ENCODE measurements around the gene MTA3. TPM values are rescaled to one million over a fixed set of nuclear protein-coding genes. Genes with fewer than 3 reads are reported as not detected.

MTA3 gene
- polyA plus RNA-seq, 3 donors, result 69.0 to 78.7 (median 75.3) TPM

- no peak for DNase-seq (ENCODE audit: low read depth in 3 of 3, low spot score in 2 of 3)
These were observed 85.5 kb downstream of the MTA3 start for GRCh38 chr2:42653908-42654445.

- DNase-seq (ENCODE audit: low read depth in 3 of 3, low spot score in 2 of 3), result no peak
These were observed 89.9 kb downstream of the MTA3 start for GRCh38 chr2:42658306-42658705.

DNA sequence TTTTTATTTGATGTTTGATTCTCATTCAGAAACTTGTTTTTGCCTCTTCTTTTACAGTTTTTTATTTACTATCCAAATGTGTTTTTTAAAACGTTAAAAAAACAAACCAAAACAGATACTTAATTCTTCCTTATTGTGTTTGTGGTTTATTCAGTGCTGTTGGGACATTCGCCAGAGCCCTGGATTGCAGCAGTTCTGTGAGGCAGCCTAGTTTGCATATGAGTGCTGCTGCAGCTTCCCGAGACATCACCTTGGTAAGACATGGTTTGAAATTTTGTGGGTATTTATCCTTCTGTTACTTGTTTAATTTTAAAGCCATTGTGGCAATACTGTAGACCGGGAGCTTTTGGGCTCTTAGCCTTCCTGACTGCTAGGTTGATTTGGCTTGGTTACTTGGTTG is 91.2 kb downstream of the MTA3 start:
- DNase-seq (ENCODE audit: low read depth in 3 of 3, low spot score in 2 of 3), result no peak

- DNase-seq (ENCODE audit: low read depth in 3 of 3, low spot score in 2 of 3), result peak; percentile 57 to 70 (median 65)
These were observed 94.8 kb downstream of the MTA3 start for GRCh38 chr2:42663106-42663780.

- DNase-seq (ENCODE audit: low read depth in 3 of 3, low spot score in 2 of 3), result no peak
These were observed 95.4 kb downstream of the MTA3 start for GRCh38 chr2:42663828-42664227.

- DNase-seq (ENCODE audit: low read depth in 3 of 3, low spot score in 2 of 3), result no peak
These were observed 105.7 kb downstream of the MTA3 start for GRCh38 chr2:42673989-42674579.

DNA sequence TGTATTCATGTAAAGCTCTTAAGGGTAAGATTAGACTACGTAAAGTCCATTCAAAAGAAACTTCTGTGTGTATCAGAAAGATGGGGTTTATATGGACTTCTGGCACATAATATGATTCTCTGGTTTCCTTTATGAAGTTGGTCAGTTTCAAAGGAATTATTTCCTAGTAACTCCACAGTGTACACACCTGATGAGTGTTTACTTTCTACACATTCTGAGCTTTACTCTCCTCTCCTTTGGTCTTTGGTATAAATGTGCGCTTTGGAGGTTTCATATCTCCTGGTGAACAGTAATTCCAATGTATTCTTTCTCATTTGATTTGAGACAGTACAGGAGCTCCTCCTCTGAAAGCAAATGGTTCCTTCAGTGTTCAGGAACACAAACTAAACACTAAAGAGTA is 107.4 kb downstream of the MTA3 start:
- DNase-seq (ENCODE audit: low read depth in 3 of 3, low spot score in 2 of 3), result no peak

- no peak for DNase-seq (ENCODE audit: low read depth in 3 of 3, low spot score in 2 of 3)
These were observed 116.9 kb downstream of the MTA3 start for GRCh38 chr2:42685303-42685702.

DNA sequence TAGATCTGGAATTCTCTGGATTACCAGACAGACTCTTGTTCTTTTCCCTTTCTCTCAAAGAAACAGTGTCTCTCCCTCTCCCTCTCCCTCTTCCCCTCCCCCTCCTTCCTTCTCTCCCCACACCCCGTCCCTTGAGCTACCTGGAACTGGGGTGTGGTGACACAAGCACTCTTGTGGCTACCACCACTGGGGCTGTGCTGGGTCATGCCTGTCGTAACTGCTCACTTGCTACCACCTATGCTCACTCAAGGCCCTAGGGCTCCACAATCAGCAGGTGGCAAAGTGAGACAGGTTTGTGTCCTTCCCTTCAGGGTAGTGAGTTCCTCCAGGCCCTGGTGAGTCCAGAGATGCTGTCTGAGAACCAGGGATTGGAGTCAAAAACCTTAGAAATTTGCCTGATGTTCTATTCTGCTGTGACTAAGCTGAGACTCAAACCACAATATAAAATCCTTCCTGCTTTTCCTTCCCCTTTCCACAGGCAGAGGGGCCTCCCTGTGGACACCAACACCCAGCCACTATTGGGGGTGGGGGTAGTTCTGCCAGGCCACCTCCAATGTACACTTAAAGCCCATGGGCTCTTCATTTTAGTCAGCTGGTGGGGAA is 124.7 kb downstream of the MTA3 start:
- DNase-seq (ENCODE audit: low read depth in 3 of 3, low spot score in 2 of 3), result no peak

DNA sequence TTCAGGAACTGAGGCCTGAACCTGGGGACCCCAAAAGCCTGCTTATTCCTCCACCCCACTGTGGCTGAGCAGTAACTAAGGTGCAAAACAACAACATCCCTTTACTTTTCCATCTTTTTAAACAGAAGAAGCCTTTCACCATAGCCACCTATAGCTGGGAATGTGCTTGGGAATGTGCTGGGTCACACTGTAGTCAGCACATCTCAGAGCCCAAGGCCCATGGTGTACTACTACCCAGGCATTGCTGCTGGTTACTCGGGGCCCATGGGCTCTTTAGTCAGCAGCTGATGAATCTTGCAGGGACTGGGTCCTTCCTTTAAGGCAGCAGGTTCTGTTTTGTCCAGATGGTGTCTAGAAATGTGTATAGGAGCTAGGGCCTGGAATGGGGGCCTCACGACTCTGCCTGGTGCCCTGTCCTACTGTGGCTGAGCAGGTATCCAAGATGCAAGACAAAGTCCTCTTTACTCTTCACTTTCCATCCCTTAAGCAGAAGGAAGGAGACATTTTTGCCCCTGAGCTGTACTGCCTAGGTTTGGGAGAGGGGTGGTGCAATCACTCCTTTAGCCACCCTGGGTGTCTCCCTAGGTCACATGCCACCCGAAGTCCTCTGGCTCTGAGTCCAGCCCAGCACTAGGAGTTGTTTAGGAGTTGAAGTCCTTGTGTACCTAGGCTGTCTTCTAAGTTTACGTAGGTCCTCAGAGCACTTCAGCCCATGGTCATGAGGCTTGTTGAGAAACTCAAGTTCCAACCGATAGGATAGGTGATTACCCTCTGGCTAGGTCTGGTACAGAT is 125.5 kb downstream of the MTA3 start:
- no peak for DNase-seq (ENCODE audit: low read depth in 3 of 3, low spot score in 2 of 3)

- DNase-seq (ENCODE audit: low read depth in 3 of 3, low spot score in 2 of 3), result no peak
These were observed 128.6 kb downstream of the MTA3 start for GRCh38 chr2:42696987-42697386.

GRCh38 chr2:42698940-42699339 is 130.5 kb downstream of the MTA3 start:
- DNase-seq (ENCODE audit: low read depth in 3 of 3, low spot score in 2 of 3), result no peak

- no peak for DNase-seq (ENCODE audit: low read depth in 3 of 3, low spot score in 2 of 3)
These were observed 138.4 kb downstream of the MTA3 start for GRCh38 chr2:42706836-42707235.

GRCh38 chr2:42708179-42708578 is 139.7 kb downstream of the MTA3 start:
- DNase-seq (ENCODE audit: low read depth in 3 of 3, low spot score in 2 of 3), result no peak

DNA sequence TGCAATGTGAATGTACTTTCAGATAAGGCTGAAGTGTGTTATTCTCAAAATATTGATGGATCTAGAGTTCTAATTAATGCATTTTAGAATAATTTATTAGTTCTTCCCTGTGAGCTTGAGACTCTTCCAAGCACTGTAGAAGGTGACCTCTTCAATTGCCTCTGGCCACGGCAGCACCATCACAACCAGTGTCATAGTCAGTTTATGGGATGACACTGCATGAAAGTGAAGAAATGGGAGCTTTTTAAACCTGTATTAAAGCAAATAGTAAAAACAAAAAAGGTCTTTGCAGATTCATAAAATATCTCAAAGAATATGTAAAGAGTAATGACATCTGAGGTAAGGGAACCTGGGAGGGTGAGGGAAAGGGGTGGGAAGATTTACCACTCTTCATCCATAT is 143.5 kb downstream of the MTA3 start:
- no peak for DNase-seq (ENCODE audit: low read depth in 3 of 3, low spot score in 2 of 3)

GRCh38 chr2:42712934-42713333 is 144.5 kb downstream of the MTA3 start:
- DNase-seq (ENCODE audit: low read depth in 3 of 3, low spot score in 2 of 3), result no peak

DNA sequence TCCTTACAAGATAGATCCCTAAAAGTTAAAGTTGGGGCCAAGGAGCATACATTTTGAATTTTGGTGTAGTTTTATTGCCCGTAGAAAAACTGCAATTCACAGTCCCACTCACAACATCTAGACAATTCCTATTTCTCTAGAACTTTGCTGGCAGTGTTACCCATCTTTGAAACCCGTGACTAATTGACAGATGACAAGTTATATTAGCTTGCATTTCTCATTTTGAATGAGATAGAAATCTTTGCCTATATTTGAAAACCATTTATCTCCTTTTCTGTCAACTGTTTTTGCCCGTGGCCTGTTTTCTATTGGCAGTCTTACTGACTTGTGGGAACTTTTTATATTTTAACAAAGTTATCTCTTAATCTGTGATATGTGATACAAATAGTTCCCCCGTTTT is 145.5 kb downstream of the MTA3 start:
- DNase-seq (ENCODE audit: low read depth in 3 of 3, low spot score in 2 of 3), result no peak

DNA sequence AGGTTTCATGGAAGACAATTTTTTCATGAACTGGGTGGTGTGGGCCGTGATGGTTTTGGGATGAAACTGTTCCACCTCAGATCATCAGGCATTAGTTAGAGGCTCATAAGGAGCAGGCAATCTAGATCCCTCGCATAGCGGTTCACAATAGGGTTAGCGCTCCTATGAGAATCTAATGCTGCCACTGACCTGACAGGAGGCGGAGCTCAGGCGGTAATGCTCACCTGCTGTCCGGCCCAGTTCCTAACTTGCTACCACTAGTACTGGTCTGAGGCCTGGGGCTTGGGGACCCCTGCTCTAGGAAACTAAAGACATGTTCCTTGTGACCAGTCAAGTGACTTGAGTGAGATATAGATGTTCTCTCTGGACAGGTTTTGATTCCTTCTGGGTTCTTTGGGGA is 146.3 kb downstream of the MTA3 start:
- no peak for DNase-seq (ENCODE audit: low read depth in 3 of 3, low spot score in 2 of 3)

GRCh38 chr2:42721898-42722297 is 153.5 kb downstream of the MTA3 start:
- DNase-seq (ENCODE audit: low read depth in 3 of 3, low spot score in 2 of 3), result no peak

GRCh38 chr2:42722320-42723190 is 154.1 kb downstream of the MTA3 start:
- DNase-seq (ENCODE audit: low read depth in 3 of 3, low spot score in 2 of 3), result peak in 2 of 3 donors; percentile 9 to 12

Measured in right renal cortex interstitium (tissue), 3 donors.